Left ventricle myocardium inferior (tissue), 1 donor: ENCODE results near the gene CEP72. TPM values are rescaled to one million over a fixed set of nuclear protein-coding genes. Genes with fewer than 3 reads are reported as not detected.

Experiments used
- DNase-seq: peaks from one replicate; pipeline ENCODE4 v3.0.0-alpha.2; 2020
- H3K27ac ChIP-seq: fragments of 200-600 bp; replicated peaks from 2 replicates; pipeline ENCODE4 v1.8.0; 2021
- H3K27me3 ChIP-seq: fragments of 200-600 bp; 2 replicates; pipeline ENCODE4 v1.8.0; 2021; ENCODE audit warnings: low read depth
- H3K36me3 ChIP-seq: fragments of 200-600 bp; 2 replicates; pipeline ENCODE4 v1.8.0; 2021
- H3K4me1 ChIP-seq: fragments of 200-600 bp; 2 replicates; pipeline ENCODE4 v1.8.0; 2021
- H3K4me3 ChIP-seq: fragments of 200-600 bp; 2 replicates; pipeline ENCODE4 v1.8.0; 2021; ENCODE audit warnings: mild to moderate bottlenecking, moderate library complexity
- H3K9me3 ChIP-seq: fragments of 200-600 bp; replicated peaks from 2 replicates; pipeline ENCODE4 v1.8.0; 2021
- intact Hi-C: fragments of 100-400 bp; cut with micrococcal nuclease; formaldehyde crosslinking; loops from one replicate; pipeline ENCODE4 v1.11.0; 2022
- total RNA-seq: library from RNA; stranded (reverse); fragmentation: NEBNext Ultra II Directional; extraction: Animal tissue kit (Norgen Biotek cat#: 25700); gene quantifications from one replicate; pipeline ENCODE4 v1.2.1, GENCODE V29; 2021
- TF ChIP-seq, protein P1 (sequence below): fragments of 200-600 bp; IDR thresholded peaks from 2 replicates; pipeline ENCODE4 v1.8.0; 2021; ENCODE audit warnings: antibody characterized with exemption, mild to moderate bottlenecking, borderline replicate concordance
- donor health status: DM: no; HTN: yes; CAD: no; lungs with severe emphysema.

The CEP72 gene
- total RNA-seq, 1 donor from 2014 or later = 1.7 TPM

- Histone ChIP-seq H3K4me1 (peaks cover 4% of the 10 kb centered on the region), H3K4me3 (no peak overlapping the region), H3K9me3 (no peaks in the 10 kb centered on the region), H3K36me3 (no peaks in the 10 kb centered on the region), H3K27ac (no peak overlapping the region), H3K27me3 (peaks cover 77% of the 10 kb centered on the region)
- no peak for DNase-seq
- intact Hi-C loops = no loop called here
- TF ChIP-seq, protein P1, sequence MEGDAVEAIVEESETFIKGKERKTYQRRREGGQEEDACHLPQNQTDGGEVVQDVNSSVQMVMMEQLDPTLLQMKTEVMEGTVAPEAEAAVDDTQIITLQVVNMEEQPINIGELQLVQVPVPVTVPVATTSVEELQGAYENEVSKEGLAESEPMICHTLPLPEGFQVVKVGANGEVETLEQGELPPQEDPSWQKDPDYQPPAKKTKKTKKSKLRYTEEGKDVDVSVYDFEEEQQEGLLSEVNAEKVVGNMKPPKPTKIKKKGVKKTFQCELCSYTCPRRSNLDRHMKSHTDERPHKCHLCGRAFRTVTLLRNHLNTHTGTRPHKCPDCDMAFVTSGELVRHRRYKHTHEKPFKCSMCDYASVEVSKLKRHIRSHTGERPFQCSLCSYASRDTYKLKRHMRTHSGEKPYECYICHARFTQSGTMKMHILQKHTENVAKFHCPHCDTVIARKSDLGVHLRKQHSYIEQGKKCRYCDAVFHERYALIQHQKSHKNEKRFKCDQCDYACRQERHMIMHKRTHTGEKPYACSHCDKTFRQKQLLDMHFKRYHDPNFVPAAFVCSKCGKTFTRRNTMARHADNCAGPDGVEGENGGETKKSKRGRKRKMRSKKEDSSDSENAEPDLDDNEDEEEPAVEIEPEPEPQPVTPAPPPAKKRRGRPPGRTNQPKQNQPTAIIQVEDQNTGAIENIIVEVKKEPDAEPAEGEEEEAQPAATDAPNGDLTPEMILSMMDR = no peak
These were observed 43.9 kb upstream of the CEP72 start for GRCh38 chr5:568061-568781.

- peaks cover 83% of the 10 kb centered on the region for H3K27me3 ChIP-seq
- H3K27ac ChIP-seq = no peak overlapping the region
- no peak for DNase-seq
- no peaks in the 10 kb centered on the region for H3K9me3 ChIP-seq
- TF ChIP-seq, protein P1 = no peak
- peaks cover 4% of the 10 kb centered on the region for H3K4me1 ChIP-seq
- H3K36me3 ChIP-seq = no peaks in the 10 kb centered on the region
- no peak overlapping the region for H3K4me3 ChIP-seq
- intact Hi-C loops = no loop called here
These were observed 43.3 kb upstream of the CEP72 start for GRCh38 chr5:568809-569208.

DNA sequence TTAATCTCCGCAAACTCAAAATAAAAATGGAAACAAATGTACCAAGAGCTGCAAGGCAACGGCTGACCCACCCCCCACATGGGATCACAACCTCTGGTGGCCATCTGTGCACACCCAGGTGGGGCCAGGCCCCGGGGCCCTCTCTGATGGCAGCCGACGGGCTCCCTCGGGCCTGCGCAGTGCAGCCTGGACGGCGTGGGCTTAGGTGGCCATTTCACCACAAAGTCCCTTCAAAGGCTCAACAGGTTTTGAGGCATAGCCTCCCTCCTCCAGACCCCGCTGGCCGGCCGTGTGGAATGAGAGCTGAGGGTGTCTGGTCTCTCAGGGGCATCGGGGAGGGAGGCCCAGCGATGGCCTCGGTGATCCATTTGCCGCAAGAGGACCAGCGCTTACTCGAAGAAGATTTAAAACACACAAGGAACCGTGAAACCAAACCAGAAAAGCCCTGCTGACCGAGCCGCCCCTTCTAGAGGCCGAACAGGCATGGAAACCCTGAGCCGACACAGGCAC lies 42.7 kb upstream of the CEP72 start:
- Histone ChIP-seq H3K4me1 (peaks cover 4% of the 10 kb centered on the region), H3K36me3 (no peaks in the 10 kb centered on the region), H3K27ac (no peak overlapping the region), H3K27me3 (peaks cover 89% of the 10 kb centered on the region), H3K9me3 (no peaks in the 10 kb centered on the region), H3K4me3 (no peak overlapping the region)
- no peak for DNase-seq
- intact Hi-C loops = no loop called here
- TF ChIP-seq, protein P1 = no peak

DNA sequence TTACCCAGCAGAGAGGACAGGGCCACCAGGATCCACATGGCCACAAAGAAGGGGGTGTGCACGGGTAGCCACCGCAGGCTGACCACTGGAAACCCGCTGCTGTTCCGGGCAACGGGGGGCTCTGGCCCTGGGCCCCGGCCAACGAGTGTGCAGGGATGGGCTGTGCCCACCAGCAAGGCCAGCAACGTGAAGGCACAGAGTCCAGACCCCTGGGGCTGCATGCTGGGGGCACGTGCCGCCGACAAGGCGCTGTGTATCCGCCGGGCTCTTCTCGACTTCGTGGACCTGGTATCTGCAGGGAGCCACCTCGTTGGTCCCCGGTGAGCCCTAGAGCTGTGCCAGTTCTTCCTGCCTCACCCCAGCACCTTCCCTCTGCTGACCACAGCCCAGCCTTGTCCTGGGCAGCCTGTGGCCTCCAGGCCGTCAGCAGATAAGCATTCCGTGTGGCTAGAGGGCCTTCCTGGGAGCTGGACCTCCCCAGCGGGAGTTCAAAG lies 42.2 kb upstream of the CEP72 start:
- no peak for DNase-seq
- Histone ChIP-seq H3K27ac (no peak overlapping the region), H3K4me3 (no peak overlapping the region), H3K27me3 (peaks cover 92% of the 10 kb centered on the region), H3K9me3 (peaks cover 3% of the 10 kb centered on the region), H3K4me1 (peaks cover 4% of the 10 kb centered on the region), H3K36me3 (no peaks in the 10 kb centered on the region)
- TF ChIP-seq, protein P1 = no peak
- intact Hi-C loops = no loop called here

- no peak overlapping the region for H3K27ac ChIP-seq
- no peaks in the 10 kb centered on the region for H3K36me3 ChIP-seq
- TF ChIP-seq, protein P1 = no peak
- H3K9me3 ChIP-seq = peaks cover 8% of the 10 kb centered on the region
- intact Hi-C loops = no loop called here
- peaks cover 97% of the 10 kb centered on the region for H3K27me3 ChIP-seq
- no peak overlapping the region for H3K4me3 ChIP-seq
- no peak for DNase-seq
- H3K4me1 ChIP-seq = peaks cover 4% of the 10 kb centered on the region
These were observed 41.7 kb upstream of the CEP72 start for GRCh38 chr5:570446-570845.
